Prostate gland (tissue), 2 donors: ENCODE measurements around the gene RALGPS2. TPM values are rescaled to one million over a fixed set of nuclear protein-coding genes. Genes with fewer than 3 reads are reported as not detected.

Experiments
- DNase-seq: peaks from one replicate; pipeline ENCODE4 v3.0.0-alpha.2; 2019; ENCODE audit warnings: low spot score
- H3K27ac ChIP-seq, 2 donors: fragments of 200-600 bp; sonication (generic); 2 replicates each; pipeline ENCODE4 v1.5.1; 2017 to 2019
- H3K27me3 ChIP-seq: fragments of 200-600 bp; sonication (generic); replicated peaks from 2 replicates; pipeline ENCODE4 v1.5.1; 2019; ENCODE audit not compliant: insufficient read depth
- H3K36me3 ChIP-seq, 2 donors: fragments of 200-600 bp; sonication (generic); 1 replicate in 1 of 2; 2 replicates in 1 of 2; pipeline versions ENCODE4 v1.5.1 to v1.8.1; 2017 to 2019
- H3K4me1 ChIP-seq: fragments of 200-600 bp; sonication (generic); replicated peaks from 2 replicates; pipeline ENCODE4 v1.5.1; 2019
- H3K4me3 ChIP-seq, 2 donors: fragments of 200-600 bp; sonication (generic); 2 replicates each; pipeline ENCODE4 v1.5.1; 2017 to 2019
- H3K9me3 ChIP-seq: fragments of 200-600 bp; sonication (generic); 2 replicates; pipeline ENCODE4 v1.5.1; 2017
- POLR2A ChIP-seq: fragments of 450-650 bp; IDR thresholded peaks from one replicate; pipeline ENCODE4 v1.6.1; 2016; ENCODE audit warnings: antibody characterized with exemption, mild to moderate bottlenecking
- POLR2AphosphoS5 ChIP-seq: sonication (generic); formaldehyde crosslinking; IDR thresholded peaks from one replicate; pipeline ENCODE4 v1.6.1; 2017; ENCODE audit warnings: antibody characterized with exemption
- WGBS: methylation state at CpG from one replicate; pipeline ENCODE4 v1.1.5; 2018; 5-methylcytosine and 5-hydroxymethylcytosine counted together
- intact Hi-C: fragments of 100-400 bp; cut with DNase I; formaldehyde crosslinking; loops from one replicate; pipeline ENCODE4 v1.14.2; 2022
- total RNA-seq, 2 donors: library from RNA; depleted of rRNA; stranded (reverse); fragments of >200 nt; gene quantifications; one replicate each; pipeline ENCODE4 v1.1.0, GENCODE V29; 2016
- TF ChIP-seq, protein P1 (sequence below), 4 experiments: fragments of 200-600 bp in 2 of 4; fragments of 450-650 bp in 2 of 4; sonication (generic) in 2 of 4; IDR thresholded peaks; 1 replicate in 3 of 4; 2 replicates in 1 of 4; pipeline ENCODE4 v1.5.1; 2016 to 2019; ENCODE audit warnings: antibody characterized with exemption in 4 of 4, mild to moderate bottlenecking in 2 of 4, moderate library complexity in 2 of 4

RALGPS2 gene
- total RNA-seq, 2 donors from 2014 or later = 25.6 to 26.2 TPM

DNA sequence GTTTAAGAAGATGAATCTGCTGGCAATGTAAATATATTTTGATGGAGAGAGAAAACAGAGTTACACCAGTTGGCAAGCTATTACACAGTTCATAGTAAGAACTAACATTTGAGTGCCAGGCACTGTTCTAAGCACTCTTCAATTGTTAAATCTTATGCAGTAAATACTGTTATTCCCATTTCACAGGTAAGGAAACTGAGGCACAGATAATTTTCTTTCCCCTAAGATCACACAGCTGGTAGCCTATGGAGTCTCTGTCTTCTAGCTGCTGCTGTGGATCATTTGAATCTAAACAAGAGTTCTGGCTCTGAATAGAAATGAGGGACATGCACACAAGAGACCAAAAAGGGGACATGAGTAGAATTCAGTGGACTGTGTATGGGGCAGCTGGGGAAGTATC is 137.8 kb downstream of the RALGPS2 start:
- Histone ChIP-seq H3K27ac (no peak overlapping the region), H3K36me3 (no peaks in the 10 kb centered on the region), H3K4me3 (no peak overlapping the region), H3K9me3 (no peaks in the 10 kb centered on the region), H3K27me3 (no peaks in the 10 kb centered on the region), H3K4me1 (no peaks in the 10 kb centered on the region)
- TF ChIP-seq POLR2AphosphoS5 (no peak), POLR2A (no peak)
- DNase-seq = no peak
- intact Hi-C loops = loop anchor here (10.0 kb wide), 1 partner anchor 72 kb away; no protein-coding TSS in a partner anchor

DNA sequence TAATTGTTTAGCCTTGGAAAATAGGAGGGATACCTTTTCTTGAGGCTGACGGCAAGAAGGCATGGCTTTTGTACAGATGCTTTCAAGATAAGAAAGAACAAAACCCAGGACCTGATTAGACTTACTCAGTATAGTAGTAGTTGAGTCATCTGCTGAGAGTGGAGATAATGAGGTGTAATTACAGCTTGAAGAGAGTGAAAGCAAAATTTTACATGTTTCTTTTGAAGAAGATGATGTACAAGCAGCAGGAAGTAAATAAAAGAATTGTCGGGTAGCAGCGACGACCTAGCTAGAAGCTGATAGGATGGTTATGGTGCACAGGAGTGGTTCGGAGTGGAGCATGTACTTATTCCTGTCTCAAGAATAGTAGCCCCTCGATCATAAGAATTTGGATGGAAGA is 139.3 kb downstream of the RALGPS2 start:
- Histone ChIP-seq H3K27me3 (no peaks in the 10 kb centered on the region), H3K36me3 (no peaks in the 10 kb centered on the region), H3K27ac (no peak overlapping the region), H3K4me1 (no peaks in the 10 kb centered on the region), H3K9me3 (no peaks in the 10 kb centered on the region), H3K4me3 (no peak overlapping the region)
- TF ChIP-seq, protein P1, sequence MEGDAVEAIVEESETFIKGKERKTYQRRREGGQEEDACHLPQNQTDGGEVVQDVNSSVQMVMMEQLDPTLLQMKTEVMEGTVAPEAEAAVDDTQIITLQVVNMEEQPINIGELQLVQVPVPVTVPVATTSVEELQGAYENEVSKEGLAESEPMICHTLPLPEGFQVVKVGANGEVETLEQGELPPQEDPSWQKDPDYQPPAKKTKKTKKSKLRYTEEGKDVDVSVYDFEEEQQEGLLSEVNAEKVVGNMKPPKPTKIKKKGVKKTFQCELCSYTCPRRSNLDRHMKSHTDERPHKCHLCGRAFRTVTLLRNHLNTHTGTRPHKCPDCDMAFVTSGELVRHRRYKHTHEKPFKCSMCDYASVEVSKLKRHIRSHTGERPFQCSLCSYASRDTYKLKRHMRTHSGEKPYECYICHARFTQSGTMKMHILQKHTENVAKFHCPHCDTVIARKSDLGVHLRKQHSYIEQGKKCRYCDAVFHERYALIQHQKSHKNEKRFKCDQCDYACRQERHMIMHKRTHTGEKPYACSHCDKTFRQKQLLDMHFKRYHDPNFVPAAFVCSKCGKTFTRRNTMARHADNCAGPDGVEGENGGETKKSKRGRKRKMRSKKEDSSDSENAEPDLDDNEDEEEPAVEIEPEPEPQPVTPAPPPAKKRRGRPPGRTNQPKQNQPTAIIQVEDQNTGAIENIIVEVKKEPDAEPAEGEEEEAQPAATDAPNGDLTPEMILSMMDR (IDR thresholded peaks at IDR 0.05) = no peak
- TF ChIP-seq POLR2A = no peak
- no peak for TF ChIP-seq POLR2AphosphoS5
- 71% methylated on average over 6 of the region's 6 CpGs for WGBS
- DNase-seq = no peak
- intact Hi-C loops = loop anchor here (10.0 kb wide), 1 partner anchor 70 kb away; no protein-coding TSS in a partner anchor

DNA sequence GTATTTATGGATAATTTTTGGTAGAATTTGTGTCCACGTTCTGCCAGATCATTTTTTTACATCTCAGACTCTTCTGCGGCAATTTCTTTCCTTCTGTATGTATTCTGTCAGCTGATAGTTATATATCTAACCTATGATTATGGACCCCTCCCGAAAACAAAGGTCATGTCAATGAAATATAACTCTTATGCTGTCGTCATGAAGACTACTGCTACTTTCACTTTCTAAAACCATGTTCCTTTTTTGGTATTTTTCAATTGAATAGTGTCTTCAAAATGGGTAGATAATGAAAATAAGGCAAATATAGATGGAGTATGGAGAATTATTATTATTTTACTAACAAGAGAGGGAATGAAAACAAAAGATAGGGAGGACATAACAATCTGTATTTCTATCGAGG is 142.6 kb downstream of the RALGPS2 start:
- Histone ChIP-seq H3K27me3 (no peaks in the 10 kb centered on the region), H3K27ac (peak overlapping the region in 1 of 2 donors; percentile 26), H3K4me3 (peak overlapping the region in 1 of 2 donors; percentile 4), H3K36me3 (no peaks in the 10 kb centered on the region), H3K4me1 (no peaks in the 10 kb centered on the region), H3K9me3 (no peaks in the 10 kb centered on the region)
- DNase-seq = no peak
- intact Hi-C loops = loop anchor here (10.0 kb wide), 1 partner anchor 67 kb away; no protein-coding TSS in a partner anchor
- TF ChIP-seq, protein P1 (IDR thresholded peaks at IDR 0.05) = no peak
- TF ChIP-seq POLR2AphosphoS5 (no peak), POLR2A (no peak)
- 57% methylated on average over 5 of the region's 5 CpGs for WGBS

DNA sequence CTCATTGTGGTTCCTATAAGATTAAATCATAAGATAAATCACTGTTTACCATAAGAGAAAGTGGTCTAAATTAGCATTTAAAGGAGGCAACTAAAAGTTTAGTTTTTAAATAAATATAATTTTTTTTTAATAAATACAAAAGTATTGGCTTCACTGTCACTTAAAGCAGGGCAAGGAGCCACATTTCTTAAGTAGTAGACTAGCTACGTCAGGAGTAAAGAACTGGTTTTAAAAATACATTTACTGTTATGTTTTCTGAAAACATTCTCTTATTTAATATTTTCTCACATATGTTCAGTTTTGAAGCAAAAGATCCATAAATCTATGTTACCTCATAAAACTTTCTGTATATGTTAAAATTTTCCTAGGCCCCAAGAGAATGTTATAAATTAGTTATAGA is 143.7 kb downstream of the RALGPS2 start:
- intact Hi-C loops = loop anchor here (10.0 kb wide), 1 partner anchor 66 kb away; no protein-coding TSS in a partner anchor
- WGBS = 69% methylated on average over 1 of the region's 1 CpG

DNA sequence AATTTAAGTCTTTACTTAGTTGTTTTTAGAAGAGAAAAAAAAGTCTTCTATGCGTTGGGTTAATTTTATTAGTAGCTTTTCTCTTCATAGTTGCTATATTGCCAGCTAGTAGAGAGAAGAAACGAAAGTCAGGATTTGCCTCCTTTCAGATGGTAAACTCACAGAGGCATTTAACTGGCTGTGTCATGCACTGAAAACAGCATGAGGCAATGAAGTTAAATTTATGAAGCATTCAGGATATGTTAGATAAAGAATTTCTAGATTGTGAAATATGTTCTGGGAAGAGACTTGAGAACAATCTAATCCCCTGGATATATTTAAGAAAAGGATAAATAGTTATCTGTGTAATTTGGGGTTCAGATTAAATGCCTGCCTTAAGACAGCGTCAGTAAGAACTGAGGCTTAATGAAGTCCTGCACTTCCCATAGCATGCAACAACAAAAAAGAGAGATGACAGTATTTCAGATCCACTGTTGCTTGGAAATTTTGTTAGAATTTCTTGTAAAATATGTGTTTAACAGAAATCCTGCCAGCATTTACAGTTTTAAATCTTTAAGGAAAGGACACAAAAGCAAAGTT is 144.2 kb downstream of the RALGPS2 start:
- peak overlapping the region in 1 of 2 donors; percentile 17 for H3K27ac ChIP-seq
- H3K4me3 ChIP-seq = peak overlapping the region in 1 of 2 donors; percentile 2
- TF ChIP-seq POLR2A = no peak
- TF ChIP-seq POLR2AphosphoS5 = no peak
- TF ChIP-seq, protein P1 (IDR thresholded peaks at IDR 0.05) = no peak
- H3K36me3 ChIP-seq = no peaks in the 10 kb centered on the region
- no peaks in the 10 kb centered on the region for H3K9me3 ChIP-seq
- no peaks in the 10 kb centered on the region for H3K4me1 ChIP-seq
- intact Hi-C loops = loop anchor here (10.0 kb wide), 1 partner anchor 66 kb away; no protein-coding TSS in a partner anchor
- 56% methylated on average over 3 of the region's 3 CpGs for WGBS
- no peaks in the 10 kb centered on the region for H3K27me3 ChIP-seq
- no peak for DNase-seq

More for the DNA sequence above, 143.7 kb downstream of the RALGPS2 start:
- no peaks in the 10 kb centered on the region for H3K36me3 ChIP-seq
- TF ChIP-seq, protein P1 (IDR thresholded peaks at IDR 0.05) = no peak
- TF ChIP-seq POLR2A (no peak), POLR2AphosphoS5 (no peak)
- H3K9me3 ChIP-seq = no peaks in the 10 kb centered on the region
- DNase-seq = no peak
- H3K27ac ChIP-seq = no peak overlapping the region
- H3K4me1 ChIP-seq = no peaks in the 10 kb centered on the region
- H3K27me3 ChIP-seq = no peaks in the 10 kb centered on the region
- peak overlapping the region in 1 of 2 donors; percentile 2 for H3K4me3 ChIP-seq
